Measurements from ENCODE around the gene ASB15.

The ASB15 gene

DNA sequence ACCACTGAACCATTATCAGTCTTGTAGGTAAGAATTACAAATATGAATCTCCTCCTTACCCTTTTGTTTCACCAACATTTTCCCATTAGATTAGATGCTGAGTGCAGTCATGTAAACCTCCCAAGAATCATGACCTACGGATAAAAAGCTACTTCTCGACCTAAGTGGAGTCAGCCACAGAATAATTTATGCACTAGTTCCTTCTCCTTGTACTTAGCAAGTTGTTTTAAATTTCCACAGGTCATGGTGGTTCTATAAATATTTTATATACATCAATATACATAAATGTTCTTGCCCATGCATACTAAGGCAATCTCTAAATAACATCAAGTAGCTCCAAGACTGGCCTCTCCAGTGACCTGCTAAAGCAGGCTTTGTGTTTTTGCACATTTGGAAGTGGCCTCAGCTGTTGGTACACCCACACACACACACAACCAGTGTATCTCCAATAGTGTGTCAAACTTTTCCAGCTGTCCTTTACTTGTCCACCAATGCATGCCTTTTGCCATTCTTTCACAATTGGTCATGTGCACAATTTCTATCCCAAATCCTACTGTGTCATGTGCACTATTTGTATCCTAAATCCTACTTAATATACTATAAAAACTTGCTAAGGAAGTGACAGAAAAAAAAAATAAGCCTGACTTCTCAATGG is 75.6 kb downstream of the ASB15 start:
- TF ChIP-seq GATA3 (IDR thresholded peaks at IDR 0.05; ENCODE audit: low read depth, low read length) (no peak), GATA2 (IDR thresholded peaks at IDR 0.05; ENCODE audit: low read depth, low read length) (no peak)

DNA sequence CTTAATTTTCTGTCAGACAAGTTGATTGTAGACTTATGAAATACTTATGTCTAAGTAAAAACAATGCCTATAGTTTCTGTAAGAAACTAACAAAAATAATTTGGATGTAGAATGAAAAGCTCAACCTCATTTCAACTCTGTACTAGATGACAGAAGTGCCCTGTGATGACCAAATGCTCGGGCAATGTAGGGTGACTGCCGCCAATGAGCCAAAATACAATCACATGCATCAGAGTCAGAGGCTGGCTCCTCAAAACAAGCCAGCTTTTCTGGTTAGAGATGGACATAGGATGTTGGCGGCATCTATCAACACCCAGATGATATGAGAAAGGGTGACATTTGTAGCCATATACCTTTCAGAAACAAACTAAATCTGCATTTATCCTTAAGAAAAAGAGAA is 78.0 kb downstream of the ASB15 start:
- TF ChIP-seq GATA3 (IDR thresholded peaks at IDR 0.05; ENCODE audit: low read depth, low read length) (no peak), GATA2 (IDR thresholded peaks at IDR 0.05; ENCODE audit: low read depth, low read length) (no peak)

DNA sequence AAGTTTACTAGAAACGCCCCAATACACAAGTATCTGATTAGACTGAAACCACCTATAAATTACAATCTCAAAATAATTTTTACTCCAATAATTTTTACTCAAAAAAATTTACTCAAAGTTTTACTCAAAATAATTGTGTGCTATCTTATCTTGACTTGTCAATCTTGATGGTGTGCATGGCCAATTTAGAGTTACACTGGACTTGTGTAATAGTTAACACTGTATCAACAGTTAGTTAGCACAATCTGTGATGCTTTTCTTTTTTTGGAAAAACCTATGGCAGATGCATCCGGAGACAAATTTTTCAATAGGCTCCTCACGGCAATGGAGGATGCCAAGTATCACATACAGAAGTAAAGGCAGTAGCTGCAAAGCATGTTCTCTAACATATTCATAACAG is 79.0 kb downstream of the ASB15 start:
- TF ChIP-seq GATA2 (IDR thresholded peaks at IDR 0.05; ENCODE audit: low read depth, low read length) (peak; percentile 31; the same call in 1 of the 2 replicates), GATA3 (IDR thresholded peaks at IDR 0.05; ENCODE audit: low read depth, low read length) (peak; percentile 89)

DNA sequence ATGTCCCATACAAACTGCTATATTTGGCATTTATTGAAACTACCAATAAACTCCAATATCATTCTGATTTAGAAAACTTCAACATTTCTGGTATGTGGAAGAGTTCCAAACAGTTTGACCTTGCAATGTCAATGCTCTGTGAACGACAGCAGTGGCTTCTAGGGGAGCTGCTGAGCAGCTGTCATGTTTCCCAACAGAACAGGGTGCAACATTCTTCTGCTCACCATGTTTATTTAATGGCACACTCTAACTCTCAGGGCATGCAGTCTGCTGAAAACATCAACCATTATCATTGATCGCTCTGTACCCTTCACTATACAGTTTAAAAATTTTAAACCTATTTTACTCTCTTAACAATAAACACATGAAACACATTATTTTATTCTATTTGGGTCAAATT is 79.9 kb downstream of the ASB15 start:
- no peak for TF ChIP-seq GATA2 (IDR thresholded peaks at IDR 0.05; ENCODE audit: low read depth, low read length)
- no peak for TF ChIP-seq GATA3 (IDR thresholded peaks at IDR 0.05; ENCODE audit: low read depth, low read length)

DNA sequence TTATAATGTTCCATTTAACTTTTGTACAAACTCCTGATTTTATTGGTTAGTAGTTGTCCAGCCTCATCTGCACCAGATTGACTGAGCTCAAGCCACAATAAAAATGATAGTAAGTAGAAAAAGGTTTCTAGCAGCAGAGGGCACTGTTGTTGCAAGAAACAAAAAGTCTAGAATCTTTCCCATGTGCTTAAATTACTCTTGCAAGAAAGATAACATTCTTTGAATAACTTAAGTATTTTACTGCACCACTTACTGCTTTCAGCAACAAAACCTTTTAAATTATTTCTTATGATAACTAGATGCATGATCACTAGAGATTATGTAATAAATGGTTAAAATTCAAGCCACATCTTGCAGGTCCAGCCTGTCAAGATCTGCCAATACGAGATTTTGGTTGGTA is 81.1 kb downstream of the ASB15 start:
- TF ChIP-seq GATA3 (IDR thresholded peaks at IDR 0.05; ENCODE audit: low read depth, low read length) = no peak
- no peak for TF ChIP-seq GATA2 (IDR thresholded peaks at IDR 0.05; ENCODE audit: low read depth, low read length)

DNA sequence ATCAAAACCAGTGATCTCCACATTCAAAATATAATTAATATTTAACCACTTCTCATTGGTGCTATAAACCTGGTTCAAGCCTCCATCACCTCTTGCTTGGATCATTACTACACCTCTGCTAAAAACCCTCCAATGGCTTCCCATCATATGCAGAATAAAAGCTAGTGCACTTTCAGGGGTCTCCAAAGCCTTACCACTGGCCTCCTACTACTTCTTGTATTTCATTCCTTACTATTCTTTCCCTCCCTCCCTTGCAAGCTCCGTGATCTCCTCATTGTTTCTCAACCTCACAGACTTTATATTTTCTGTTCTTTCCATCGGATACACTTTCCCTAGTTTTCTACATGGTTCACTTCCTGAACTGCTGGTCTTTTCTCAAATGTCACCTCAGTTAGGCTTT is 85.5 kb downstream of the ASB15 start:
- TF ChIP-seq GATA2 (IDR thresholded peaks at IDR 0.05; ENCODE audit: low read depth, low read length) (no peak), GATA3 (IDR thresholded peaks at IDR 0.05; ENCODE audit: low read depth, low read length) (no peak)

DNA sequence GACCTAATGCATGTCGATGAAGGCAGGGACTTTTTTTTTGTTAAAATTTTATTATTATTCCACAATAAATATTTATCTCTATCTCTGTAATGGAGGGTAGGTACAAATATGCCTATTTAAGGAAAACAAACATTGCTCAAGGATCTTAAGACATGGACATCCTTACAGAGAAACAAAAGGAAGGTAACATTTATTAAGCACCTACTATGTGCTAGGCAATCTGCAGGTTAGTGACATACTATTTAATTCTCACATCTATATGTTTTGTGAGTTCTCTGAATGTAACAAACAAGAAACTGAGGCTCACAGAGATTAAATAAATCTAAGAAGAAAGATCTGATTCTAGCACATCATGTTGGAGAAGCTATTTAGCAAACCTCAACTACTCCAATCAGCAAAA is 86.1 kb downstream of the ASB15 start:
- TF ChIP-seq GATA3 (IDR thresholded peaks at IDR 0.05; ENCODE audit: low read depth, low read length) (no peak), GATA2 (IDR thresholded peaks at IDR 0.05; ENCODE audit: low read depth, low read length) (no peak)

Measured in SH-SY5Y (cell line).